IMR-90 (cell line): ENCODE measurements around the gene C16orf86. TPM values are rescaled to one million over a fixed set of nuclear protein-coding genes. Genes with fewer than 3 reads are reported as not detected.

Experiments
- ATAC-seq: fragments of 200-7000 bp; cut with Tn5 transposase; 2 replicates; pipeline ENCODE4 v1.9.1; 2020; ENCODE audit warnings: low read depth, mild to moderate bottlenecking, moderate library complexity
- BruUV-seq: library from RNA; stranded (reverse); fragments of 400-500 nt; replicated peaks from 2 replicates; lab custom pipeline; 2021; lab: Mats Ljungman, UMichigan
- CTCF ChIA-PET: fragments of 300-600 bp; formaldehyde crosslinking; extraction: SDS; loops from one replicate; lab custom pipeline; 2021; ENCODE audit warnings: antibody characterized with exemption; lab: Yijun Ruan, JAX
- POLR2A ChIA-PET: fragments of 300-600 bp; sonication (Branson Sonifier 250); formaldehyde crosslinking; loops from one replicate; lab custom pipeline; 2022; ENCODE audit warnings: antibody characterized with exemption; ENCODE audit not compliant: unreplicated experiment; lab: Charles Lee
- DNase-seq: peaks from one replicate; pipeline ENCODE4 v3.0.0; 2013
- H2AFZ ChIP-seq: replicated peaks from 2 replicates; pipeline ENCODE3; 2013; ENCODE audit warnings: low read length, mild to moderate bottlenecking; ENCODE audit not compliant: poor library complexity
- H2AK5ac ChIP-seq: 2 replicates; pipeline ENCODE4 v1.6.1; 2013; ENCODE audit warnings: low read depth, low read length, inconsistent platforms
- H2AK9ac ChIP-seq: replicated peaks from 2 replicates; pipeline ENCODE3; 2013; ENCODE audit warnings: mild to moderate bottlenecking, low read depth, low read length, moderate library complexity; ENCODE audit not compliant: poor library complexity
- H2BK120ac ChIP-seq: 2 replicates; pipeline ENCODE4 v1.6.1; 2013; ENCODE audit warnings: low read depth, low read length, inconsistent platforms
- H2BK15ac ChIP-seq: 3 replicates; pipeline ENCODE4 v1.6.1; 2013; ENCODE audit warnings: low read depth, low read length, inconsistent platforms
- H2BK20ac ChIP-seq: 2 replicates; pipeline ENCODE4 v1.6.1; 2013; ENCODE audit warnings: low read depth, mild to moderate bottlenecking, inconsistent platforms, low read length, moderate library complexity
- H2BK5ac ChIP-seq: 2 replicates; pipeline ENCODE4 v1.6.1; 2013; ENCODE audit warnings: mild to moderate bottlenecking, low read depth, low read length, inconsistent platforms; ENCODE audit not compliant: poor library complexity, severe bottlenecking
- H3K14ac ChIP-seq: replicated peaks from 2 replicates; pipeline ENCODE4 v1.6.1; 2013; ENCODE audit warnings: low read depth, low read length, inconsistent platforms
- H3K18ac ChIP-seq: 2 replicates; pipeline ENCODE4 v1.6.1; 2013; ENCODE audit warnings: low read depth, low read length, control low read depth
- H3K23ac ChIP-seq: 2 replicates; pipeline ENCODE4 v1.6.1; 2013; ENCODE audit warnings: low read depth, low read length, inconsistent platforms
- H3K27ac ChIP-seq: 2 replicates; pipeline ENCODE4 v1.5.1; 2013; ENCODE audit warnings: mild to moderate bottlenecking, control low read depth, low read length; ENCODE audit not compliant: insufficient read depth
- H3K27me3 ChIP-seq: 2 replicates; pipeline ENCODE4 v1.6.1; 2013; ENCODE audit warnings: low read length; ENCODE audit not compliant: control insufficient read depth, insufficient read depth
- H3K36me3 ChIP-seq: 2 replicates; pipeline ENCODE4 v1.6.1; 2013; ENCODE audit warnings: low read length, mixed read lengths; ENCODE audit not compliant: control insufficient read depth, insufficient read depth
- H3K4ac ChIP-seq: 2 replicates; pipeline ENCODE4 v1.6.1; 2013; ENCODE audit warnings: low read depth, low read length, inconsistent platforms
- H3K4me1 ChIP-seq: 2 replicates; pipeline ENCODE4 v1.6.1; 2013; ENCODE audit warnings: low read length, mixed read lengths; ENCODE audit not compliant: control insufficient read depth, insufficient read depth
- H3K4me2 ChIP-seq: 2 replicates; pipeline ENCODE4 v1.6.1; 2013; ENCODE audit warnings: low read depth, mild to moderate bottlenecking, control low read depth, low read length, moderate library complexity
- H3K4me3 ChIP-seq: 2 replicates; pipeline ENCODE4 v1.5.1; 2013; ENCODE audit warnings: low read depth, mild to moderate bottlenecking, control low read depth, low read length, moderate library complexity; ENCODE audit not compliant: insufficient read depth
- H3K56ac ChIP-seq: 2 replicates; pipeline ENCODE4 v1.6.1; 2013; ENCODE audit warnings: low read length, inconsistent platforms; ENCODE audit not compliant: insufficient read depth; ENCODE audit errors: extremely low read depth
- H3K79me1 ChIP-seq, 2 experiments: 2 replicates each; pipeline ENCODE4 v1.6.1; 2013; ENCODE audit warnings: low read length in 2 of 2, inconsistent platforms in 1 of 2, low read depth in 1 of 2
- H3K9ac ChIP-seq: 2 replicates; pipeline ENCODE4 v1.6.1; 2013; ENCODE audit warnings: low read depth, low read length, control low read depth
- H3K9me1 ChIP-seq: 2 replicates; pipeline ENCODE4 v1.6.1; 2013; ENCODE audit warnings: low read length, inconsistent platforms; ENCODE audit not compliant: insufficient read depth
- H3K9me3 ChIP-seq: 2 replicates; pipeline ENCODE4 v1.6.1; 2013; ENCODE audit warnings: low read length; ENCODE audit not compliant: control insufficient read depth, insufficient read depth
- H4K20me1 ChIP-seq: 2 replicates; pipeline ENCODE4 v1.6.1; 2013; ENCODE audit warnings: low read length, inconsistent platforms; ENCODE audit not compliant: insufficient read depth
- H4K5ac ChIP-seq: 2 replicates; pipeline ENCODE4 v1.6.1; 2013; ENCODE audit warnings: mild to moderate bottlenecking, low read depth, low read length, control low read depth
- H4K8ac ChIP-seq, 2 experiments: 2 replicates each; pipeline ENCODE4 v1.6.1; 2013; ENCODE audit warnings: low read depth in 2 of 2, low read length in 2 of 2, control low read depth in 1 of 2, inconsistent platforms in 1 of 2
- H4K91ac ChIP-seq: 2 replicates; pipeline ENCODE4 v1.6.1; 2013; ENCODE audit warnings: low read depth, low read length, inconsistent platforms; ENCODE audit not compliant: insufficient read depth
- CEBPB ChIP-seq: IDR thresholded peaks from 2 replicates; pipeline ENCODE4 v1.6.1; 2012; ENCODE audit warnings: low read depth, low read length, improper control_type of control experiment
- CHD1 ChIP-seq: IDR thresholded peaks from 2 replicates; pipeline ENCODE4 v1.6.1; 2012; ENCODE audit warnings: low read depth, low read length, improper control_type of control experiment
- FOS ChIP-seq: fragments of 150-350 bp; IDR thresholded peaks from 2 replicates; pipeline ENCODE4 v1.6.1; 2016; ENCODE audit warnings: low read depth, low read length
- NFE2L2 ChIP-seq: fragments of 150-350 bp; IDR thresholded peaks from 2 replicates; pipeline ENCODE4 v1.6.1; 2016; ENCODE audit warnings: low read depth, mild to moderate bottlenecking, low read length
- WGBS, 2 experiments: methylation state at CpG; one replicate each; pipeline versions ENCODE4 v1.1.5 to v1.1.7; 2013; ENCODE audit warnings: missing lambda C conversion rate in 2 of 2; ENCODE audit not compliant: insufficient read length in 1 of 2; ENCODE audit errors: extremely low coverage in 2 of 2; 5-methylcytosine and 5-hydroxymethylcytosine counted together
- dilution Hi-C: fragments of 300-500 bp; cut with HindIII; formaldehyde crosslinking; loops from one replicate; pipeline ENCODE4 v1.14.3; 2018; ENCODE audit warnings: low sequenced_read_pairs; ENCODE audit not compliant: unreplicated experiment
- in situ Hi-C: fragments of 300-500 bp; cut with MboI; formaldehyde crosslinking; loops from 3 replicates; pipeline ENCODE4 v1.14.3; 2019; ENCODE audit warnings: low sequenced_read_pairs, inconsistent platforms, mixed read lengths
- intact Hi-C: fragments of 100-400 bp; cut with micrococcal nuclease; formaldehyde crosslinking; loops from 2 replicates; pipeline ENCODE4 v1.10.0; 2022
- polyA plus RNA-seq, 3 experiments: library from polyadenylated mRNA; depleted of rRNA; stranded (reverse); fragments of >200 nt; gene quantifications; 2 replicates each; pipeline ENCODE4 v1.2.3, GENCODE V29; 2012; ENCODE audit warnings: low replicate concordance in 1 of 3
- total RNA-seq: library from RNA; depleted of rRNA; stranded (reverse); fragments of >200 nt; gene quantifications from 2 replicates; pipeline ENCODE4 v1.2.3, GENCODE V29; 2012
- TF ChIP-seq, protein P1 (sequence below): conservative IDR thresholded peaks from 2 replicates; pipeline ENCODE4 v1.5.1; 2012; ENCODE audit warnings: mild to moderate bottlenecking, low read depth, low read length, improper control_type of control experiment

C16orf86 gene
- total and polyA plus RNA-seq, 2 of the 4 experiments (the other 2 are of a cell fraction): 0.54 to 0.70 TPM

DNA sequence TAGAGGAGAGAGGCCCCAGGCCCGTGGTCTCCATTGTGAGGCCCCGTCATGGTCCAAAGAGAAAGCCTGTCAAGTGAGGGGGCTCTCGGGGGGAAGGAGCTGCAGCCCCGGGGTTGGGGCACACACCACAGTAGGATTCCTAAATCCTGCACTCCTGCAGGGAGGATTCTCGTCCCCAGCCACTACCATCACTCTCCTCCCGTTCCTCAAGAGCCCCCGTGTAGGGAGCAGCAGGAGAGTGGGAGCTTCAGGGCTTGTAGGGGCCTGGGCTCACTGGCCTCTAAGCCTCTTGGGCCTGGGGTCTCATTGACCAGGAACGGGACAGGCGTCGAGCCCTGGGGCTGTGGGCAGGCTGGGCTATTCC, 821 bp downstream of the C16orf86 start:
- no peak overlapping the region for H3K4me3 ChIP-seq
- BruUV-seq: no TSS peak
- H3K27me3 ChIP-seq: no peaks in the 10 kb centered on the region
- H4K5ac ChIP-seq: peak overlapping the region; percentile 3
- H3K14ac ChIP-seq: no peak overlapping the region
- no peak overlapping the region for H2BK20ac ChIP-seq
- CTCF ChIA-PET: interaction anchor here (0.6 to 1.9 kb wide), 6 partner anchors 13 to 150 kb away, joined by 3 to 20 read pairs (median 3); partner anchors contain the start of gene CTCF
- no peak overlapping the region; the same call in 1 of the 2 replicates for H3K27ac ChIP-seq
- no peak overlapping the region for H2BK15ac ChIP-seq
- H4K8ac ChIP-seq: peak overlapping the region; percentile 97 to 100; a peak in 2 of 4 replicates
- no peak overlapping the region for H3K56ac ChIP-seq
- POLR2A ChIA-PET: no interaction called here
- H3K79me1 ChIP-seq: peaks cover 4 to 12% of the 10 kb centered on the region in 2 experiments; a peak in 3 of 4 replicates
- no peak overlapping the region for H2BK5ac ChIP-seq
- peak overlapping the region; percentile 1 for H2AK9ac ChIP-seq
- H3K4me2 ChIP-seq: peak overlapping the region; percentile 6; the same call in 1 of the 2 replicates
- WGBS, 2 experiments: 51% methylated on average over 5 of the region's 10 CpGs; no CpG with 5 or more reads in 1 of the 2 experiments
- no peak overlapping the region for H3K18ac ChIP-seq
- H3K4ac ChIP-seq: peak overlapping the region; percentile 14
- 0 out of 2 replicates have a peak, but pooled peaks cover 5% of the 10 kb centered on the region for H4K20me1 ChIP-seq
- no peak overlapping the region for H4K91ac ChIP-seq
- H2AFZ ChIP-seq: peak overlapping the region; percentile 96
- DNase-seq: no peak
- peak overlapping the region; percentile 5; the same call in 1 of the 2 replicates for H2AK5ac ChIP-seq
- no peak overlapping the region for H2BK120ac ChIP-seq
- in situ Hi-C loops: loop anchor here (10.0 kb wide), 1 partner anchor 143 kb away; the partner anchor contains the start of gene RIPOR1
- ATAC-seq: no peak; the same call in 1 of the 2 replicates
- TF ChIP-seq NFE2L2 (no peak), CEBPB (no peak), FOS (no peak), CHD1 (no peak)
- TF ChIP-seq, protein P1, sequence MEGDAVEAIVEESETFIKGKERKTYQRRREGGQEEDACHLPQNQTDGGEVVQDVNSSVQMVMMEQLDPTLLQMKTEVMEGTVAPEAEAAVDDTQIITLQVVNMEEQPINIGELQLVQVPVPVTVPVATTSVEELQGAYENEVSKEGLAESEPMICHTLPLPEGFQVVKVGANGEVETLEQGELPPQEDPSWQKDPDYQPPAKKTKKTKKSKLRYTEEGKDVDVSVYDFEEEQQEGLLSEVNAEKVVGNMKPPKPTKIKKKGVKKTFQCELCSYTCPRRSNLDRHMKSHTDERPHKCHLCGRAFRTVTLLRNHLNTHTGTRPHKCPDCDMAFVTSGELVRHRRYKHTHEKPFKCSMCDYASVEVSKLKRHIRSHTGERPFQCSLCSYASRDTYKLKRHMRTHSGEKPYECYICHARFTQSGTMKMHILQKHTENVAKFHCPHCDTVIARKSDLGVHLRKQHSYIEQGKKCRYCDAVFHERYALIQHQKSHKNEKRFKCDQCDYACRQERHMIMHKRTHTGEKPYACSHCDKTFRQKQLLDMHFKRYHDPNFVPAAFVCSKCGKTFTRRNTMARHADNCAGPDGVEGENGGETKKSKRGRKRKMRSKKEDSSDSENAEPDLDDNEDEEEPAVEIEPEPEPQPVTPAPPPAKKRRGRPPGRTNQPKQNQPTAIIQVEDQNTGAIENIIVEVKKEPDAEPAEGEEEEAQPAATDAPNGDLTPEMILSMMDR: no peak
- H3K4me1 ChIP-seq: peaks cover 12% of the 10 kb centered on the region
- H3K9ac ChIP-seq: no peak overlapping the region
- H3K36me3 ChIP-seq: peaks cover 2% of the 10 kb centered on the region; the same call in 1 of the 2 replicates
- 0 out of 2 replicates have a peak overlapping the region, but pooled peaks have one; percentile 14 for H3K23ac ChIP-seq
- dilution Hi-C loops: no loop called here
- no peaks in the 10 kb centered on the region for H3K9me3 ChIP-seq
- intact Hi-C loops: no loop called here
- H3K9me1 ChIP-seq: no peaks in the 10 kb centered on the region
